ENCODE results near the gene AFAP1.

DNA sequence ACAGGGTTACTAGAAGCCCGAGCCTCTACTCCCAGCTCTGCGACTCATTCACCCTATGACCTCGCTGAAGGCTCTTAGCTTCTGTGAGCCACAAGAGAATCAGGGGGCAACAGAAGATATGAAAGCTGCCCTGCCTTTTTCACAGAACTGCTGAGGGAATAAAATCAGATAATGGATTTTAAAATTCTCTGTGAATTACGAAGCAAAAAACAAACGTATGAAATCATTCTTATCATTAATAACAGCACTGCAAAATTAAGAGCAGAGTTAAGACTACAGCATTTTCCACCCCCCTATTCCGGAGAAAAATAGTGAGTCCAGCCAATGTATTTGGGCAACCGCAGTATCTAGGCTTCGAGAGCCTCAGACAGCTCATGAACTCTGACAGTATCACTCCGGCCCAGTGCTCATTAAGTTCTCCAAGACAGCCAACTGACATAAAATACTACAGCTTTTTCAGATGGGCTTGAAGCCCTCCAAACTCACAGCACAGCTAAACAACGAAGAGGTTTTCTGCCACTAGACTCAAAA, 33.4 kb downstream of the AFAP1 start:
- TF ChIP-seq, protein P1, sequence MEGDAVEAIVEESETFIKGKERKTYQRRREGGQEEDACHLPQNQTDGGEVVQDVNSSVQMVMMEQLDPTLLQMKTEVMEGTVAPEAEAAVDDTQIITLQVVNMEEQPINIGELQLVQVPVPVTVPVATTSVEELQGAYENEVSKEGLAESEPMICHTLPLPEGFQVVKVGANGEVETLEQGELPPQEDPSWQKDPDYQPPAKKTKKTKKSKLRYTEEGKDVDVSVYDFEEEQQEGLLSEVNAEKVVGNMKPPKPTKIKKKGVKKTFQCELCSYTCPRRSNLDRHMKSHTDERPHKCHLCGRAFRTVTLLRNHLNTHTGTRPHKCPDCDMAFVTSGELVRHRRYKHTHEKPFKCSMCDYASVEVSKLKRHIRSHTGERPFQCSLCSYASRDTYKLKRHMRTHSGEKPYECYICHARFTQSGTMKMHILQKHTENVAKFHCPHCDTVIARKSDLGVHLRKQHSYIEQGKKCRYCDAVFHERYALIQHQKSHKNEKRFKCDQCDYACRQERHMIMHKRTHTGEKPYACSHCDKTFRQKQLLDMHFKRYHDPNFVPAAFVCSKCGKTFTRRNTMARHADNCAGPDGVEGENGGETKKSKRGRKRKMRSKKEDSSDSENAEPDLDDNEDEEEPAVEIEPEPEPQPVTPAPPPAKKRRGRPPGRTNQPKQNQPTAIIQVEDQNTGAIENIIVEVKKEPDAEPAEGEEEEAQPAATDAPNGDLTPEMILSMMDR (IDR thresholded peaks at IDR 0.05), result no peak
- TF ChIP-seq POLR2A (IDR thresholded peaks at IDR 0.05), result no peak

Measured in Peyer's patch (tissue), 4 donors.